Common myeloid progenitor, CD34-positive (primary cell): Measurements from ENCODE around the gene FUT4. TPM values are rescaled to one million over a fixed set of nuclear protein-coding genes. Genes with fewer than 3 reads are reported as not detected.
A peak's percentile ranks its signal among the peaks of the same experiment; 100 is the strongest.
"Not testable (repeated sequence)": the region's sequence is repeated elsewhere in the genome, so short reads cannot be mapped to it uniquely, and the experiment has no call there.

Experiments
- CTCF ChIA-PET: fragments of 350-600 bp; sonication (Branson Sonifier 250); formaldehyde crosslinking; loops from one replicate; lab custom pipeline; 2021; ENCODE audit warnings: antibody characterized with exemption; lab: Charles Lee
- POLR2A ChIA-PET: fragments of 350-600 bp; sonication (Branson Sonifier 250); formaldehyde crosslinking; loops from one replicate; lab custom pipeline; 2021; ENCODE audit warnings: antibody characterized with exemption; lab: Charles Lee
- DNase-seq, 3 donors: peaks; one replicate each; pipeline versions ENCODE4 v3.0.0 to v3.0.0-alpha.2; 2013
- H3K27ac ChIP-seq, 2 experiments: 1 replicate in 1 of 2; 2 replicates in 1 of 2; pipeline ENCODE4 v1.7.0; 2013; ENCODE audit warnings: inconsistent platforms in 2 of 2, low read length in 2 of 2, mild to moderate bottlenecking in 2 of 2, low read depth in 1 of 2, moderate library complexity in 1 of 2; ENCODE audit not compliant: severe bottlenecking in 2 of 2, insufficient read depth in 1 of 2, poor library complexity in 1 of 2
- H3K27me3 ChIP-seq, 5 experiments: replicated peaks in 2 of 5; 1 replicate in 3 of 5; 2 replicates in 2 of 5; pipeline versions ENCODE4 v1.6.1 to v1.7.0; 2013; ENCODE audit warnings: low read length in 4 of 5, mild to moderate bottlenecking in 2 of 5, moderate library complexity in 2 of 5, inconsistent platforms in 1 of 5; ENCODE audit not compliant: insufficient read depth in 5 of 5, control insufficient read depth in 4 of 5
- H3K36me3 ChIP-seq, 4 experiments: 1 replicate in 2 of 4; 2 replicates in 2 of 4; pipeline versions ENCODE4 v1.6.1 to v1.7.0; 2013; ENCODE audit warnings: low read length in 3 of 4, control low read depth in 1 of 4, mild to moderate bottlenecking in 1 of 4; ENCODE audit not compliant: control insufficient read depth in 4 of 4, insufficient read depth in 4 of 4
- H3K4me1 ChIP-seq, 4 experiments: 1 replicate in 3 of 4; 2 replicates in 1 of 4; pipeline versions ENCODE4 v1.6.1 to v1.7.1; 2013; ENCODE audit warnings: low read length in 3 of 4, mild to moderate bottlenecking in 3 of 4, control low read depth in 1 of 4, inconsistent platforms in 1 of 4, moderate library complexity in 1 of 4; ENCODE audit not compliant: control insufficient read depth in 4 of 4, insufficient read depth in 4 of 4; ENCODE audit errors: control extremely low read depth in 1 of 4
- H3K4me3 ChIP-seq, 7 experiments: 1 replicate in 4 of 7; 2 replicates in 3 of 7; pipeline versions ENCODE4 v1.5.1 to v1.7.0; 2013; ENCODE audit warnings: mild to moderate bottlenecking in 7 of 7, low read length in 6 of 7, moderate library complexity in 6 of 7, inconsistent platforms in 2 of 7, low read depth in 2 of 7, control low read depth in 1 of 7; ENCODE audit not compliant: insufficient read depth in 4 of 7, control insufficient read depth in 1 of 7; ENCODE audit errors: extremely low read depth in 1 of 7
- H3K9me3 ChIP-seq, 5 experiments: 1 replicate in 4 of 5; 2 replicates in 1 of 5; pipeline versions ENCODE4 v1.6.1 to v1.7.1; 2013; ENCODE audit warnings: low read length in 4 of 5, mild to moderate bottlenecking in 2 of 5, inconsistent platforms in 1 of 5, low read depth in 1 of 5, moderate library complexity in 1 of 5; ENCODE audit not compliant: control insufficient read depth in 4 of 5, insufficient read depth in 2 of 5; ENCODE audit errors: control extremely low read depth in 1 of 5
- WGBS: methylation state at CpG from one replicate; pipeline ENCODE4 v1.1.5; 2013; ENCODE audit not compliant: insufficient coverage; 5-methylcytosine and 5-hydroxymethylcytosine counted together
- polyA plus RNA-seq: library from polyadenylated mRNA; unstranded; fragments of 120-200 nt; gene quantifications from one replicate; pipeline ENCODE4 v1.2.1, GENCODE V29; 2013

The FUT4 gene, protein sequence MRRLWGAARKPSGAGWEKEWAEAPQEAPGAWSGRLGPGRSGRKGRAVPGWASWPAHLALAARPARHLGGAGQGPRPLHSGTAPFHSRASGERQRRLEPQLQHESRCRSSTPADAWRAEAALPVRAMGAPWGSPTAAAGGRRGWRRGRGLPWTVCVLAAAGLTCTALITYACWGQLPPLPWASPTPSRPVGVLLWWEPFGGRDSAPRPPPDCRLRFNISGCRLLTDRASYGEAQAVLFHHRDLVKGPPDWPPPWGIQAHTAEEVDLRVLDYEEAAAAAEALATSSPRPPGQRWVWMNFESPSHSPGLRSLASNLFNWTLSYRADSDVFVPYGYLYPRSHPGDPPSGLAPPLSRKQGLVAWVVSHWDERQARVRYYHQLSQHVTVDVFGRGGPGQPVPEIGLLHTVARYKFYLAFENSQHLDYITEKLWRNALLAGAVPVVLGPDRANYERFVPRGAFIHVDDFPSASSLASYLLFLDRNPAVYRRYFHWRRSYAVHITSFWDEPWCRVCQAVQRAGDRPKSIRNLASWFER
- polyA plus RNA-seq: 8.9 TPM

GRCh38 chr11:94543695-94544645 is at the start of gene FUT4:
TSS of gene FUT4 (plus strand) at chr11:94543921. CDS start at chr11:94544134, 213 bp downstream.
- POLR2A ChIA-PET: no interaction called here
- peak within 1 kb of the TSS; percentile 68 to 89 (median 76) for H3K4me3 ChIP-seq
- H3K36me3 ChIP-seq: peaks cover 3 to 13% (median 13%) of the 10 kb centered on the region in 4 experiments
- CTCF ChIA-PET: interaction anchor here (2.2 kb wide), 1 partner anchor 25 kb away, joined by 5 read pairs; no protein-coding TSS in a partner anchor
- H3K27ac ChIP-seq: peak within 1 kb of the TSS; percentile 92 to 96
- under 1% methylated on average over 88 of the region's 109 CpGs for WGBS
- H3K4me1 ChIP-seq: peaks cover 17 to 45% (median 38%) of the 10 kb centered on the region in 4 experiments
- H3K27me3 ChIP-seq: no peaks in the 10 kb centered on the region
- peak; percentile 81 to 92 (median 86) for DNase-seq
- H3K9me3 ChIP-seq: no peaks in the 10 kb centered on the region

GRCh38 chr11:94494126-94494680 is 49.5 kb upstream of the FUT4 start:
- H3K4me1 ChIP-seq: peaks cover 5 to 30% (median 9%) of the 10 kb centered on the region in 4 experiments
- no peak for DNase-seq
- H3K27me3 ChIP-seq: no peaks in the 10 kb centered on the region
- H3K27ac ChIP-seq: peak overlapping the region; percentile 94 to 95
- peaks cover 5 to 37% (median 24%) of the 10 kb centered on the region in 4 experiments for H3K36me3 ChIP-seq
- 0% methylated on average over 3 of the region's 19 CpGs for WGBS
- ChIA-PET POLR2A (no interaction called here), CTCF (no interaction called here)
- no peaks in the 10 kb centered on the region for H3K9me3 ChIP-seq
- H3K4me3 ChIP-seq: peak overlapping the region; percentile 56 to 99 (median 97)

DNA sequence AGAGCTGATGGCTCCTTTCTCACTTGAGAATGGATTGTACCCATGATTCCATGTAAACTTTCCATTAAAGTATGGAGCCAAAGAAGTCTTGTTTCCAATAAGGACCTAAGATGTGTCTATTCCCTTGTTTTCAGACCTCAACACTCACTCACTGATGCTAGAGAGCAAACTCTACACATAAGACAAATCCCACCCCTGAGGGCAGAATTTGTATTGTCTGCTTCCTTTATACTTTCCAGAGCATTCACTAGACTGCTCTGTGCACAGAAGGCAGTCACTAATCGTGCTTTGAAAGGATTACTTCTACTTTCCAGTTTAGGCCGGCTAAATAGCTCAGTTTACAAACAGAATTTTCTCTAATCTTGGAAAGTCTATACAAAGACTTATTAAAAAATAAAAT is 43.5 kb upstream of the FUT4 start:
- POLR2A ChIA-PET: no interaction called here
- no CpG with 5 or more reads among the region's 2 CpGs for WGBS
- CTCF ChIA-PET: interaction anchor here (2.8 kb wide), 1 partner anchor 316 kb away, joined by 14 read pairs; no protein-coding TSS in a partner anchor

GRCh38 chr11:94501522-94501921 is 42.2 kb upstream of the FUT4 start:
- WGBS: no CpG with 5 or more reads among the region's 2 CpGs
- ChIA-PET CTCF (interaction anchor here (1.4 to 2.8 kb wide), 2 partner anchors 175 to 317 kb away, joined by 3 to 14 read pairs; no protein-coding TSS in a partner anchor), POLR2A (no interaction called here)
- Histone ChIP-seq H3K4me1 (no peaks in the 10 kb centered on the region), H3K36me3 (peaks cover 5 to 33% (median 22%) of the 10 kb centered on the region in 4 experiments), H3K27ac (no peak overlapping the region), H3K4me3 (no peak overlapping the region), H3K27me3 (no peaks in the 10 kb centered on the region), H3K9me3 (no peaks in the 10 kb centered on the region)
- no peak for DNase-seq

More for the DNA sequence above, 43.5 kb upstream of the FUT4 start:
- no peak for DNase-seq
- Histone ChIP-seq H3K9me3 (no peaks in the 10 kb centered on the region), H3K27me3 (no peaks in the 10 kb centered on the region), H3K36me3 (peaks cover 5 to 34% (median 22%) of the 10 kb centered on the region in 4 experiments), H3K4me1 (peaks cover 0 to under 1% (median 0%) of the 10 kb centered on the region in 4 experiments), H3K4me3 (no peak overlapping the region), H3K27ac (no peak overlapping the region)

DNA sequence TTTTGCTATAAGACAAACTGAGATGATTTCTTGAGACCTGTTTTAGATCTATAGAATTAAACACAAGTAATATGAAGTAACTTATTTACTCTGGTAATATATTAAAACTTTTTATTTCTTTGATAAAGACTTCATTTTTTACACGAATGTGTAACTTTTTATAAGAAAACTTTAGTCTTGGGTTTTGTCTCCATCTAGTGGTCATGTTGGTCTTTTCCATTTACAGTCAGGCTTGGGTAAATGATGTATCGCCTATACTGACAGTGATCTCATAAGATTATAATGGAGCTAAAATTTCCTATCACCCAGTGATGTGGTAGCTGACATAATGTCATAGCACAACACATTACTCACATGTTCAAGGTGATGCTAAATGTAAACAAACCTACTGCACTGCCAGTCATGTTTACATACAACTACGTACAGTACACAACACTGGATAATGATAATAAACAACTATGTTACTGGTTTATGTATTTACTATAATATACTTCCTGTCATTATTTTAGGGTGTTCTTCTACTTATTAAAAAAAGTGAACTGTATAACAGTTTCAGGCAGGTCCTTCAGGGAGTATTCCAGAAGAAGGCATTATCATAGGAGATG is 38.9 kb upstream of the FUT4 start:
- WGBS: no CpG with 5 or more reads among the region's 3 CpGs
- H3K4me1 ChIP-seq: no peaks in the 10 kb centered on the region
- ChIA-PET POLR2A (no interaction called here), CTCF (interaction anchor here (0.8 to 1.8 kb wide), 17 partner anchors 9 to 610 kb away, joined by 3 to 9 read pairs (median 3); no protein-coding TSS in a partner anchor)
- H3K36me3 ChIP-seq: peaks cover 2 to 8% (median 4%) of the 10 kb centered on the region in 4 experiments
- no peak overlapping the region for H3K4me3 ChIP-seq
- H3K27ac ChIP-seq: no peak overlapping the region
- H3K9me3 ChIP-seq: no peaks in the 10 kb centered on the region
- DNase-seq: peak; percentile 54 to 81 (median 71)
- no peaks in the 10 kb centered on the region for H3K27me3 ChIP-seq

DNA sequence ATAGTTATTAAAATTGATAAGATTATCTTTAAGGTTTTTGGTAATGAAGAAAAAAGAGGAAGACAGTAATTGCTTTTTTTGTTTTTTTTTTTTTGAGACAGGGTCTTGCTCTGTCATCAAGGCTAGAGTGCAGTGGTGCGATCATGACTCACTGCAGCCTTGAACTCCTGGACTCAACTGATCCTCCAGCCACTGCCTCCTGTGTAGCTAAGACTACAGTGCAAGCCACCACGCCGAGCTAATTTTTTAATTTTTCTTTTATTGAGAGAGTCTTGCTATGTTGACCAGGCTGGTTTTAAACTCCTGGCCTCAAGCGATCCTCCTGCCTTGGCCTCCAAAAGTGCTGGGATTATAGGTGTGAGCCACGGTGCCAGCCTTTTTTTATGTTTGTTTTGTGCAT is 37.2 kb upstream of the FUT4 start:
- H3K27me3 ChIP-seq, H3K4me1 ChIP-seq, POLR2A ChIA-PET, H3K9me3 ChIP-seq, H3K27ac ChIP-seq, H3K4me3 ChIP-seq, H3K36me3 ChIP-seq: not testable (repeated sequence)
- WGBS: 100% methylated on average over 1 of the region's 5 CpGs
- CTCF ChIA-PET: interaction anchor here (1.2 kb wide), 1 partner anchor 15 kb away, joined by 4 read pairs; no protein-coding TSS in a partner anchor
- DNase-seq: peak in 2 of 3 donors; percentile 12 to 30
